Testis (tissue), 3 donors: Measurements from ENCODE around the gene SYF2. TPM values are rescaled to one million over a fixed set of nuclear protein-coding genes. Genes with fewer than 3 reads are reported as not detected.
A peak's percentile ranks its signal among the peaks of the same experiment; 100 is the strongest.
"Not testable (repeated sequence)": the region's sequence is repeated elsewhere in the genome, so short reads cannot be mapped to it uniquely, and the experiment has no call there.

Experiments used
- DNase-seq: peaks from one replicate; pipeline ENCODE4 v3.0.0-alpha.2; 2019
- H3K27ac ChIP-seq, 2 donors: fragments of 200-600 bp; sonication (generic); one replicate each; pipeline ENCODE4 v1.5.1; 2019
- H3K27me3 ChIP-seq: fragments of 200-600 bp; sonication (generic); one replicate; pipeline ENCODE4 v1.5.1; 2019
- H3K36me3 ChIP-seq: fragments of 200-600 bp; sonication (generic); one replicate; pipeline ENCODE4 v1.5.1; 2017; ENCODE audit warnings: low read depth; ENCODE audit errors: missing control alignments
- H3K4me1 ChIP-seq: fragments of 200-600 bp; sonication (generic); one replicate; pipeline ENCODE4 v1.5.1; 2019
- H3K4me3 ChIP-seq, 2 donors: fragments of 200-600 bp; sonication (generic); one replicate each; pipeline ENCODE4 v1.5.1; 2017 to 2019
- H3K9me3 ChIP-seq: fragments of 200-600 bp; sonication (generic); one replicate; pipeline ENCODE4 v1.5.1; 2017
- CTCF ChIP-seq, 3 experiments: fragments of 450-650 bp in 2 of 3; fragments of 200-600 bp in 1 of 3; sonication (generic) in 1 of 3; IDR thresholded peaks; one replicate each; pipeline ENCODE4 v1.5.1; 2016 to 2019; ENCODE audit warnings: antibody characterized with exemption in 3 of 3, mild to moderate bottlenecking in 2 of 3, moderate library complexity in 1 of 3
- POLR2A ChIP-seq: fragments of 450-650 bp; IDR thresholded peaks from one replicate; pipeline ENCODE4 v1.6.1; 2017; ENCODE audit warnings: antibody characterized with exemption, mild to moderate bottlenecking, moderate library complexity
- WGBS, 2 donors: methylation state at CpG; one replicate each; pipeline ENCODE4 v1.1.5; 2018; 5-methylcytosine and 5-hydroxymethylcytosine counted together
- intact Hi-C: fragments of 100-400 bp; cut with DNase I; formaldehyde crosslinking; loops from one replicate; pipeline ENCODE4 v1.15.1; 2023; ENCODE audit warnings: low total_unique reads
- polyA plus RNA-seq: library from polyadenylated mRNA; stranded (reverse); fragments of 350-450 nt; fragmentation: Illumina TruSeq; extraction: RNeasy Lipid Tissue Mini Kit (QIAGEN cat#74804); gene quantifications from one replicate; pipeline ENCODE4 v1.2.3, GENCODE V29; 2014; ENCODE audit warnings: low read depth, low replicate concordance; ENCODE audit not compliant: insufficient read depth
- total RNA-seq, 2 donors: library from RNA; depleted of rRNA; stranded (reverse); fragments of >200 nt; gene quantifications; one replicate each; pipeline ENCODE4 v1.2.3, GENCODE V29; 2016

The SYF2 gene
- total and polyA plus RNA-seq, 3 donors from 2014 or later, result 33.9 to 40.7 (median 38.2) TPM

- intact Hi-C loops, result not testable (repeated sequence)
These were observed 35.2 kb upstream of the SYF2 start for GRCh38 chr1:25267288-25268142.

GRCh38 chr1:25266554-25267287 is 34.4 kb upstream of the SYF2 start:
- intact Hi-C loops, H3K9me3 ChIP-seq, H3K36me3 ChIP-seq, H3K27ac ChIP-seq, H3K27me3 ChIP-seq, H3K4me1 ChIP-seq: not testable (repeated sequence)
- peak; percentile 49 for DNase-seq
- 1 to 4% methylated on average over 9 to 13 of the region's 45 CpGs for WGBS, 2 donors
- peak overlapping the region; percentile 62 to 67 for H3K4me3 ChIP-seq

More at GRCh38 chr1:25267288-25268142, 35.2 kb upstream of the SYF2 start:
- Histone ChIP-seq H3K27ac (peak overlapping the region; percentile 75 to 81), H3K4me3 (peak overlapping the region; percentile 62 to 67)
- TF ChIP-seq CTCF (IDR thresholded peaks at IDR 0.05), result peak in 1 of 3 experiments; percentile 10
- H3K9me3 ChIP-seq, H3K27me3 ChIP-seq, H3K4me1 ChIP-seq, H3K36me3 ChIP-seq: not testable (repeated sequence)
- DNase-seq, result peak; percentile 90
- WGBS, 2 donors, result 0 to 1% methylated on average over 5 to 31 of the region's 56 CpGs

DNA sequence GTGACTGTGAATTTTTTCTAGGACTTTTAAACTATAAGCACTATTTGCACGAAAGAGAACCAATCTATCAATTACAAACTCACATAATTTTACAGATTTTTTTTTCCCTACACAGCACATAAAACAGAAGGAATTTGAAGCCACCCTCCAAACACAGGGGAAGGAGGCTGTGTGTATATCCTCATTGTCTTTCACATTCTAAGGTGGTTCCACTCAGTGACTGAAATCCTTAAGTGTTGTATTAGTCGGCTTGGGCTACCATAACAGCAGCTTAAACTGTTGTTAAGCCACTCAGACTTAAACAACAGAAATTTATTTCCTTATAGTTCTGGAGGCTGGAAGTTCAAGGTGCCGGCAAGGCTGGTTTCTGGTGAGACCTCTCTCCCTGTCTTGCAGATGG is 28.0 kb upstream of the SYF2 start:
- H3K9me3 ChIP-seq, DNase-seq, intact Hi-C loops, H3K36me3 ChIP-seq, H3K27me3 ChIP-seq, H3K4me3 ChIP-seq, H3K27ac ChIP-seq, H3K4me1 ChIP-seq: not testable (repeated sequence)
- WGBS, 2 donors, result 82 to 95% methylated on average over 3 of the region's 3 CpGs

GRCh38 chr1:25259813-25260212 is 27.5 kb upstream of the SYF2 start:
- intact Hi-C loops, H3K4me1 ChIP-seq, DNase-seq, H3K36me3 ChIP-seq, H3K9me3 ChIP-seq, H3K4me3 ChIP-seq, H3K27ac ChIP-seq, H3K27me3 ChIP-seq: not testable (repeated sequence)
- 69 to 77% methylated on average over 7 of the region's 7 CpGs for WGBS, 2 donors

GRCh38 chr1:25257196-25257595 is 24.9 kb upstream of the SYF2 start:
- TF ChIP-seq POLR2A (no peak), CTCF (IDR thresholded peaks at IDR 0.05) (no peak)
- no peaks in the 10 kb centered on the region for H3K9me3 ChIP-seq
- no peak for DNase-seq
- no peak overlapping the region for H3K27ac ChIP-seq
- H3K4me3 ChIP-seq, result no peak overlapping the region
- no peaks in the 10 kb centered on the region for H3K27me3 ChIP-seq
- no peaks in the 10 kb centered on the region for H3K4me1 ChIP-seq
- WGBS, 2 donors, result 84 to 96% methylated on average over 1 of the region's 1 CpG
- intact Hi-C loops, result no loop called here
- H3K36me3 ChIP-seq, result no peaks in the 10 kb centered on the region

DNA sequence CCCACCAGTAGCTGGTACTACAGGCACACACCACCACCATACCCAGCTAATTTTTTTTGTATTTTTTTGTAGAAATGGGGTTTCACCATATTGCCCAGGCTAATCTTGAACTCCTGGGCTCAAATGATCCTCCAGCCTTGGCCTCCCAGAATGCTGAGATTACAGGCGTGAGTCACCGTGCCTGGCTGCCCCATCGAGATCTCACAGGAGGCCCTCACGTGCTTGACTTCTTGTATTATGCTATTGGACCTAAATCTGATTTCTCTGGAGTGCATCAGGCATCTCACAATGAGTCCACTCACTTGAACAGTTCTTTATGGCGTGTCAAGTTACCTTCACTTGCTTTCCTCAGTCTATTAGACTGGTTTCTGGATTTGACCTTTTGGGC is 24.3 kb upstream of the SYF2 start:
- H3K27me3 ChIP-seq, result no peaks in the 10 kb centered on the region
- no peaks in the 10 kb centered on the region for H3K36me3 ChIP-seq
- DNase-seq, result no peak
- no peaks in the 10 kb centered on the region for H3K9me3 ChIP-seq
- H3K27ac ChIP-seq, result no peak overlapping the region
- WGBS, 2 donors, result 95% methylated on average over 5 of the region's 5 CpGs
- TF ChIP-seq CTCF (IDR thresholded peaks at IDR 0.05) (no peak), POLR2A (no peak)
- no peaks in the 10 kb centered on the region for H3K4me1 ChIP-seq
- no peak overlapping the region for H3K4me3 ChIP-seq
- intact Hi-C loops, result no loop called here
